ENCODE results near the gene PTPRE.

GRCh38 chr10:127996586-127996985, 89.7 kb downstream of the PTPRE start:
- TF ChIP-seq ZC3H10 (CRISPR knock-in tag; IDR thresholded peaks at IDR 0.05): no peak
- no peak for TF ChIP-seq ZFP30 (CRISPR knock-in tag; IDR thresholded peaks at IDR 0.05)
- no peak for TF ChIP-seq ARNTL (CRISPR knock-in tag; IDR thresholded peaks at IDR 0.05; ENCODE audit: borderline replicate concordance, low read depth)
- TF ChIP-seq TSHZ2 (CRISPR knock-in tag; IDR thresholded peaks at IDR 0.05): no peak
- TF ChIP-seq RARB (CRISPR knock-in tag; IDR thresholded peaks at IDR 0.05): no peak
- TF ChIP-seq POU6F1 (CRISPR knock-in tag; IDR thresholded peaks at IDR 0.05; ENCODE audit: borderline replicate concordance, low read depth): no peak
- TF ChIP-seq CSRNP3 (CRISPR knock-in tag; IDR thresholded peaks at IDR 0.05): no peak
- TF ChIP-seq GLIS3 (CRISPR knock-in tag; IDR thresholded peaks at IDR 0.05): no peak
- no peak for TF ChIP-seq SNAI2 (CRISPR knock-in tag; IDR thresholded peaks at IDR 0.05)
- TF ChIP-seq PATZ1 (CRISPR knock-in tag; IDR thresholded peaks at IDR 0.05; ENCODE audit: borderline replicate concordance): no peak
- TF ChIP-seq ZNF8 (CRISPR knock-in tag; IDR thresholded peaks at IDR 0.05): no peak
- no peak for TF ChIP-seq OSR1 (CRISPR knock-in tag; IDR thresholded peaks at IDR 0.05)
- no peak for TF ChIP-seq TOX (CRISPR knock-in tag; IDR thresholded peaks at IDR 0.05; ENCODE audit: borderline replicate concordance)

All from SK-N-SH treated with all-trans-retinoic acid at 6 μM for 48 hours (cell line).